Activated CD8-positive, alpha-beta T cell treated with anti-CD3 and anti-CD28 coated beads, Interleukin-2, amount 10 ng/mL, durations not matched to agents 7 days and 5 days (primary cell): ENCODE results near the gene ROS1. TPM values are rescaled to one million over a fixed set of nuclear protein-coding genes. Genes with fewer than 3 reads are reported as not detected.

Source experiments
- ATAC-seq: fragments of 150-1000 bp; cut with Tn5 transposase; one replicate; pipeline ENCODE4 v1.10.0; 2021; ENCODE audit warnings: moderate library complexity
- CTCF ChIA-PET: fragments of 350-600 bp; sonication (Branson Sonifier 250); formaldehyde crosslinking; loops from one replicate; lab custom pipeline; 2021; ENCODE audit warnings: antibody characterized with exemption; lab: Charles Lee
- POLR2A ChIA-PET: fragments of 350-600 bp; sonication (Branson Sonifier 250); formaldehyde crosslinking; loops from one replicate; lab custom pipeline; 2021; ENCODE audit warnings: antibody characterized with exemption; lab: Charles Lee
- DNase-seq: peaks from one replicate; pipeline ENCODE4 v3.0.0-alpha.2; 2020
- H3K27ac Mint-ChIP-seq: one replicate; pipeline ENCODE4 v1.8.0; 2021; ENCODE audit warnings: mild to moderate bottlenecking, mixed read lengths
- H3K27me3 Mint-ChIP-seq: one replicate; pipeline ENCODE4 v1.8.0; 2021; ENCODE audit warnings: low read depth, mixed read lengths
- H3K36me3 Mint-ChIP-seq: one replicate; pipeline ENCODE4 v1.8.0; 2021; ENCODE audit warnings: low read depth, mixed read lengths
- H3K4me1 Mint-ChIP-seq: one replicate; pipeline ENCODE4 v1.8.0; 2021; ENCODE audit warnings: low read depth, mixed read lengths
- H3K4me3 Mint-ChIP-seq: one replicate; pipeline ENCODE4 v1.8.0; 2021; ENCODE audit warnings: mild to moderate bottlenecking, mixed read lengths
- H3K9me3 Mint-ChIP-seq: one replicate; pipeline ENCODE4 v1.8.0; 2022; ENCODE audit warnings: mixed read lengths; ENCODE audit not compliant: insufficient read depth
- total RNA-seq, 2 experiments: library from RNA; stranded (reverse); gene quantifications; one replicate each; pipeline ENCODE4 v1.2.3, GENCODE V29; 2021

The ROS1 gene
- total RNA-seq, 2 experiments from 2014 or later = not detected

DNA sequence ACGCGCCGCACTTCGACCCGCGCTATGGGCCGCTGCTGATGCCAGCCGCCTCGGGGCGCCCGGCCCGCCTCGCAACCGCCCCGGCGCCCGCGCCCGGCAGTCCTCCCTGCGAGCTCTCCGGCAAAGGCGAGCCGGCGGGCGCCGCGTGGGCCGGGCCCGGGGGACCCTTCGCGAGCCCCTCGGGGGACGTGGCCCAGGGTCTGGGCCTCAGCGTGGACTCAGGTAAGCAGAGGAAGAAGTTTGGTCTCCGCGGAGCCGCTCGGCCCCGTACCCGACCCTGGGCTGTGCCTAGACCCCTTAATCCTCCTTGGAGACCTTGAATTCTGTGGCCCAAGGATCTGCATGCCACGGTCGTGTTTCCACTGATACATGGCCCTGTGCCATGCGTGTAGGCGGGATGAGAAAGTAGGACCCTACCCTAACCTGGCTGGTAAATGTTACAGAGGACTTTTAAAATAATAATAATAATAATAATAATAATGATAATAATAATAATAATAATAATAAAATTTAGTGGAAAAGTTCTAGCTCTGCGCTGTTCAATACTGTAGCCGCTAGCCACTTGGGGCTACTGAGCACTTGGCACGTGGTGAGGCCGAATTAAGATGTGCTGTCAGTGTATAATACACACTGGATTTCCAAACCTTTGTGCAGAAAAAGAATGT, 154.8 kb downstream of the ROS1 start:
- DNase-seq (no peak), ATAC-seq (no peak)
- H3K9me3 Mint-ChIP-seq = no peaks in the 10 kb centered on the region
- no peak overlapping the region for H3K27ac Mint-ChIP-seq
- H3K4me3 Mint-ChIP-seq = no peak overlapping the region
- ChIA-PET POLR2A (no interaction called here), CTCF (interaction anchor here (1.3 kb wide), 1 partner anchor 10 kb away, joined by 3 read pairs; no protein-coding TSS in a partner anchor)
- peaks cover 78% of the 10 kb centered on the region for H3K27me3 Mint-ChIP-seq
- peaks cover 3% of the 10 kb centered on the region for H3K36me3 Mint-ChIP-seq
- H3K4me1 Mint-ChIP-seq = peaks cover 3% of the 10 kb centered on the region

DNA sequence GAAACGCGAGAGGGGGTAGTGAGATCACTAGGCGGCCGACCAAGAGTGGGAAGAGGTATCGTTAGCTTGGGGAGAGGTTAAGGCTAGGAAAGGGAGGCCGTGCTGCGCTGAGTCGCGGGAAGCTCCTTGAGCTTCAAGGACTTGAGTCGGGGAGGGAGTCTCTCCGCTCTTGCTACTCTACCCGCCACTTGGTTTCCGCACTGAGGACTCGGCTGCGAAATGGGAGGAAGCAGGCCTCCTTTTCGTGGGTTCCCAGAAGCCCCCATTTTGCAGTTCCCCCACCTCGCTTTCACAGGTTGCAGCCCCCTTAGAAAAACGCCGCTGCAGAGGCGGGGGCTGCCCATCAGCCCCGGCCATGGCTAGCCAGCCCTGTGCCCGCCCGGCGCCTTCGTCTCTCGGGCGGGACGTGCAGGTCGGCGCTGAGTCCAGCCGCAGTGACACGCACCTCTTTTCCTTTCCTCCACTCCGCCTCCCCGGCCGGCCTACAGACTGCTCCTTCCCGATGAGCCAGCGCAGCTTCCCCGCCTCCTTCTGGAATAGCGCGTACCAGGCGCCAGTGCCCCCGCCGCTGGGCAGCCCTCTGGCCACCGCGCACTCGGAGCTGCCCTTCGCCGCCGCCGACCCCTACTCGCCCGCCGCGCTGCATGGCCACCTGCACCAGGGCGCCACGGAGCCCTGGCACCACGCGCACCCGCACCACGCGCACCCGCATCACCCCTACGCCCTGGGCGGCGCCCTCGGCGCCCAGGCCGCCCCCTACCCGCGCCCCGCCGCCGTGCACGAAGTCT, 155.5 kb downstream of the ROS1 start:
- H3K36me3 Mint-ChIP-seq = peaks cover 3% of the 10 kb centered on the region
- ATAC-seq = peak; percentile 23

DNA sequence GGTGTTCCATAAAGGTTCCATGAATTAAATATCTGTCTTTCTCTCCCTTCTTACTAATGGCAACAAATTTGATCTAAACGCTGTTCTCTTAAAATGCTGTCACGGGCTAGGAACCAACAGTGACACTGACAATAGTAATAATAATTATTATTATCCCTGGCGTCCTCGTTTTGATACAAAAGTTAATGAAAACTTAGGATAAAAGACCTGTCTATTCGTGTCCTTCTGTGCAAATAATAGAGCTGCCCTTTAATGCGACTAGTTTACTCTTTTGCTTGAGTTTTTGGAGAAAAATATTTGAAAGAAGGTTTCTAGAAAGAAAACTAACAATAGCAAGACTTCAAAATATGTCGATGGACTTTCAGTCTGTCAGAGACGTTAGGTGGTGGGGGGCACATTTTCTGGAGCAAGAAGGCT, 156.1 kb downstream of the ROS1 start:
- DNase-seq (no peak), ATAC-seq (no peak)
- H3K27me3 Mint-ChIP-seq = peaks cover 84% of the 10 kb centered on the region
- H3K4me3 Mint-ChIP-seq = no peak overlapping the region
- no peaks in the 10 kb centered on the region for H3K9me3 Mint-ChIP-seq
- POLR2A ChIA-PET = no interaction called here
- no peak overlapping the region for H3K27ac Mint-ChIP-seq
- peaks cover 3% of the 10 kb centered on the region for H3K36me3 Mint-ChIP-seq
- peaks cover 7% of the 10 kb centered on the region for H3K4me1 Mint-ChIP-seq
- CTCF ChIA-PET = interaction anchor here (1.3 kb wide), 1 partner anchor 9 kb away, joined by 3 read pairs; no protein-coding TSS in a partner anchor

More for the DNA sequence above, 155.5 kb downstream of the ROS1 start:
- CTCF ChIA-PET = interaction anchor here (1.3 kb wide), 1 partner anchor 9 kb away, joined by 3 read pairs; no protein-coding TSS in a partner anchor
- Mint-ChIP-seq H3K27me3 (peaks cover 79% of the 10 kb centered on the region), H3K4me3 (peak overlapping the region; percentile 10), H3K27ac (no peak overlapping the region), H3K9me3 (no peaks in the 10 kb centered on the region), H3K4me1 (peaks cover 3% of the 10 kb centered on the region)
- POLR2A ChIA-PET = no interaction called here
- no peak for DNase-seq

DNA sequence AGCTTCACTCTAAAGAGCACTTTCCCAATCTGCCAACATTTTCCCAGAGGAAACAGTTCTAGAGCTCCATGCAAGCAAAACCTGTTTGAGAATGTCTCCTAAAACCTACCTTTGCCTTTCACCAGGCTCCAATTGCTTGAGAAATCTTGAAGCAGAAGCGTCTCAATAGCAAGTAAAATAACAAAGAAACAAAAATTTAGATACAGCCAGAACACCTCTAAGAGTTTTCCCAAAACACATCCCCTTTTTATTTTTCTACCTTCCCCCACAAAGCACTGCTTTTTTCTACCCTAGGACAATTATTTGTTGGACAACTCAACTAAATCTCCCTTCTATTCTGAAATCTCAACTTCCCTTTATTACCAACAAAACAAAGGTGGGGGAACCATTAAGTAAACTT, 156.8 kb downstream of the ROS1 start:
- Mint-ChIP-seq H3K4me3 (no peak overlapping the region), H3K9me3 (no peaks in the 10 kb centered on the region), H3K4me1 (peaks cover 10% of the 10 kb centered on the region), H3K27ac (no peak overlapping the region), H3K36me3 (peaks cover 3% of the 10 kb centered on the region), H3K27me3 (peaks cover 88% of the 10 kb centered on the region)
- ChIA-PET CTCF (no interaction called here), POLR2A (no interaction called here)
- no peak for DNase-seq
- no peak for ATAC-seq

DNA sequence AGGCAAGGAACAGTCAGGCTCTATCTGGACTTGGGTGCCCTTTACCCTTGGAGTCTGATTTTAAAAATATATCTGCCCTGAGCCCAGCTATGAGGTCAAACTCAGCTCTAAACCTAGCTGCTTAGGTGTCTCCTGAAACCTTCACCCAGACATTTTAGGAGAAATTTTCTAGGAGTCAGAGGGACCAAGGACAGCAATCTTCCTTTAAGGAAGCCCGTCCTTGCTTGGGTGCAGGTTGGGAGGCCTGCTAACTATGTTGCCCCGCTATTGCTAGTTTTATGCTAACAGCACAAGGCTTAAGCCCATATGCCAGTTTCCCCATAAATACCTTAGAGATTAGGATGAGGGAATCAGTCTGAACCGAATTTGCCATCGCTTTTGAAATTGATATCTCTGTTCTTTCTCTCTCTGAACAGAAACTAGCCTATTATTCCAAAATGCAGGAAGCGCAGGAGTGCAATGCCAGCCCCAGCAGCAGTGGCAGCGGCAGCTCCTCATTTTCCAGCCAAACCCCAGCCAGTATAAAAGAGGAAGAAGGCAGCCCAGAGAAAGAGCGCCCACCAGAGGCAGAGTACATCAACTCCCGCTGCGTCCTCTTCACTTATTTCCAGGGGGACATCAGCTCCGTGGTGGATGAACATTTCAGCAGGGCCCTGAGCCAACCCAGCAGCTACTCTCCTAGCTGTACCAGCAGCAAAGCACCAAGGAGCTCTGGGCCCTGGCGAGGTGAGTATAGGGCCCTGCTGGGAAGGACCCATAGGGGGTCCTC, 157.8 kb downstream of the ROS1 start:
- Mint-ChIP-seq H3K9me3 (no peaks in the 10 kb centered on the region), H3K4me1 (peaks cover 10% of the 10 kb centered on the region), H3K4me3 (no peak overlapping the region), H3K27ac (no peak overlapping the region), H3K27me3 (peaks cover 90% of the 10 kb centered on the region), H3K36me3 (peaks cover 3% of the 10 kb centered on the region)
- CTCF ChIA-PET = no interaction called here
- DNase-seq = no peak
- ATAC-seq = no peak
- POLR2A ChIA-PET = no interaction called here

- Mint-ChIP-seq H3K4me1 (peaks cover 10% of the 10 kb centered on the region), H3K27ac (no peak overlapping the region), H3K27me3 (peaks cover 89% of the 10 kb centered on the region), H3K36me3 (peaks cover 3% of the 10 kb centered on the region), H3K4me3 (no peak overlapping the region), H3K9me3 (no peaks in the 10 kb centered on the region)
- POLR2A ChIA-PET = no interaction called here
- CTCF ChIA-PET = no interaction called here
- no peak for DNase-seq
- ATAC-seq = no peak
Measured at GRCh38 chr6:117267054-117267347, 158.7 kb downstream of the ROS1 start.

- peaks cover 3% of the 10 kb centered on the region for H3K36me3 Mint-ChIP-seq
Measured at GRCh38 chr6:117266257-117267053, 159.3 kb downstream of the ROS1 start.

GRCh38 chr6:117265410-117266256, 160.1 kb downstream of the ROS1 start, which contains the start of gene VGLL2:
Gene VGLL2 (plus strand): TSS chr6:117265558. CDS start chr6:117265764, 206 bp downstream.
- Mint-ChIP-seq H3K27ac (no peak within 1 kb of the TSS), H3K9me3 (no peaks in the 10 kb centered on the region), H3K27me3 (peaks cover 88% of the 10 kb centered on the region), H3K36me3 (peaks cover 3% of the 10 kb centered on the region), H3K4me1 (peaks cover 10% of the 10 kb centered on the region), H3K4me3 (peak within 1 kb of the TSS; percentile 43)
- peak; percentile 33 for ATAC-seq
- POLR2A ChIA-PET = no interaction called here
- CTCF ChIA-PET = interaction anchor here (0.7 kb wide), 1 partner anchor 30 kb away, joined by 4 read pairs; no protein-coding TSS in a partner anchor
- no peak for DNase-seq

More at GRCh38 chr6:117266257-117267053, 159.3 kb downstream of the ROS1 start:
- Mint-ChIP-seq H3K4me1 (peaks cover 10% of the 10 kb centered on the region), H3K9me3 (no peaks in the 10 kb centered on the region), H3K27ac (no peak overlapping the region), H3K27me3 (peaks cover 90% of the 10 kb centered on the region), H3K4me3 (no peak overlapping the region)
- no peak for ATAC-seq
- no peak for DNase-seq
- ChIA-PET CTCF (interaction anchor here (0.7 kb wide), 1 partner anchor 29 kb away, joined by 4 read pairs; no protein-coding TSS in a partner anchor), POLR2A (no interaction called here)

DNA sequence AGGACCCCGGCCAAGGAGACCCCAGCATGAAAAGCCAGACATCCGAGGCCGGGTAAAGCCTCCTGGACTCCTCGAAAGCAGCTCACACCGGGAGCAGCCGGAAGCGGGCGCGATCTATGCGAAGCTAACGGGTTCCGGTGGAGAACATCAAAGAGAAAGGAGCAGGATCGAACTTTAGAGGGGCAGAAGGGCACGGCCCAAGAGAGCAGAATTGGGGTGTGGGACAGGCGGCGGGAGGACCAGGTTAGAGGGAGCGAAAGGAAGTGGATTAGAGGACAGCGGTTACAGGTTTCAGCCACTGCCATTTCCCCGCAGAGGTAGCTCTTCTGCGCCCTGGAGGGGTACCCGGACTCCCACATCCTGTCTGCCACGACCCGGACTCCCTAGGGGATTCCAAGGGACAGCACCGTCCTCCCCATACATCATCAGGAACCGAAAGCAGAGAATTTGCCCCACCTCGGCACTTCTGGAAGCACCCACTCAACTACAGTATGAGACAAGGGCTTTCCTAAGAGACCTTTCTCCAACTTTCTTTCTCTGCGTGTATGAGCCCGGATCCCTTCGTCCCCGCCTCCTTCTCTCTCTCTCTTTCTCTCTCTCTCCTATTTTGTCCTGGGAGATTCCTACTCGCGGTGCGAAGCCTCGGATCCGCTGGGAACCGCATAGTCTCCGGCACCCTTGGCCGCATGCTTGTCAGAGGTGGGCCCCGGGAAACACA, 160.9 kb downstream of the ROS1 start:
- Mint-ChIP-seq H3K36me3 (peaks cover 2% of the 10 kb centered on the region), H3K27me3 (peaks cover 82% of the 10 kb centered on the region), H3K9me3 (no peaks in the 10 kb centered on the region), H3K27ac (no peak overlapping the region), H3K4me3 (peak overlapping the region; percentile 43), H3K4me1 (peaks cover 9% of the 10 kb centered on the region)
- ChIA-PET POLR2A (no interaction called here), CTCF (no interaction called here)
- DNase-seq (no peak), ATAC-seq (peak; percentile 42)

DNA sequence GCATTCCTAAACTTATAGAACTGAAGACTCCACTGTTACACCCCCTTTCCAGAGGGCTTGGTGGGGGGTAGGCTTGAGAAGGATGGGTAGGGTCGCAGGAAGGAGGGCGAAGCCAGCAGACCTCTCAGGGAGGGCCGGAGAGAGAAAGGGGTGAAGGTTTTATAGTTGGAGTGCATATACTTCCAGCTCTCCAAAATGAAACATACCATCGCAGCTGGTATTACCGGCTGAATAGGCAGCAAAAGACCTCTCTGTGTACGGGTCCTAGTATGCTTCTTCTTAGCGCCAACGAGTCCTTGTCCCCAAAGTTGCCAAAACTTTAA, 161.4 kb downstream of the ROS1 start:
- Mint-ChIP-seq H3K4me1 (peaks cover 7% of the 10 kb centered on the region), H3K27ac (no peak overlapping the region), H3K27me3 (peaks cover 79% of the 10 kb centered on the region), H3K9me3 (no peaks in the 10 kb centered on the region), H3K36me3 (no peaks in the 10 kb centered on the region), H3K4me3 (peak overlapping the region; percentile 43)
- ATAC-seq (no peak), DNase-seq (no peak)
- POLR2A ChIA-PET = no interaction called here
- CTCF ChIA-PET = no interaction called here
